GM12878 (cell line): ENCODE data around the gene MRPL36.

Experiments
- BCL11A ChIP-seq: IDR thresholded peaks from 2 replicates; pipeline ENCODE4 v1.6.1; 2011; ENCODE audit warnings: low read depth, low read length
- CHD2 ChIP-seq: IDR thresholded peaks from 2 replicates; pipeline ENCODE4 v1.6.1; 2011; ENCODE audit warnings: low read depth, low read length, improper control_type of control experiment, borderline replicate concordance
- POLR2A ChIP-seq: IDR thresholded peaks from 2 replicates; pipeline ENCODE4 v1.6.1; 2011; ENCODE audit warnings: low read depth, mild to moderate bottlenecking, low read length
- SIN3A ChIP-seq: IDR thresholded peaks from 2 replicates; pipeline ENCODE4 v1.6.1; 2012; ENCODE audit warnings: low read depth, low read length, improper control_type of control experiment
- TF ChIP-seq, protein P1 (sequence below), 3 experiments: IDR thresholded peaks in 2 of 3; conservative IDR thresholded peaks in 1 of 3; 2 replicates each; pipeline ENCODE4 v1.5.1; 2011; ENCODE audit warnings: low read depth in 3 of 3, low read length in 3 of 3, mild to moderate bottlenecking in 3 of 3, control low read depth in 2 of 3, moderate library complexity in 2 of 3, inconsistent platforms in 1 of 3, mixed read lengths in 1 of 3; ENCODE audit not compliant: control insufficient read depth in 2 of 3, insufficient read depth in 1 of 3; ENCODE audit errors: extremely low read depth in 1 of 3

GRCh38 chr5:1763960-1764605, 35.6 kb downstream of the MRPL36 start:
- TF ChIP-seq, protein P1, sequence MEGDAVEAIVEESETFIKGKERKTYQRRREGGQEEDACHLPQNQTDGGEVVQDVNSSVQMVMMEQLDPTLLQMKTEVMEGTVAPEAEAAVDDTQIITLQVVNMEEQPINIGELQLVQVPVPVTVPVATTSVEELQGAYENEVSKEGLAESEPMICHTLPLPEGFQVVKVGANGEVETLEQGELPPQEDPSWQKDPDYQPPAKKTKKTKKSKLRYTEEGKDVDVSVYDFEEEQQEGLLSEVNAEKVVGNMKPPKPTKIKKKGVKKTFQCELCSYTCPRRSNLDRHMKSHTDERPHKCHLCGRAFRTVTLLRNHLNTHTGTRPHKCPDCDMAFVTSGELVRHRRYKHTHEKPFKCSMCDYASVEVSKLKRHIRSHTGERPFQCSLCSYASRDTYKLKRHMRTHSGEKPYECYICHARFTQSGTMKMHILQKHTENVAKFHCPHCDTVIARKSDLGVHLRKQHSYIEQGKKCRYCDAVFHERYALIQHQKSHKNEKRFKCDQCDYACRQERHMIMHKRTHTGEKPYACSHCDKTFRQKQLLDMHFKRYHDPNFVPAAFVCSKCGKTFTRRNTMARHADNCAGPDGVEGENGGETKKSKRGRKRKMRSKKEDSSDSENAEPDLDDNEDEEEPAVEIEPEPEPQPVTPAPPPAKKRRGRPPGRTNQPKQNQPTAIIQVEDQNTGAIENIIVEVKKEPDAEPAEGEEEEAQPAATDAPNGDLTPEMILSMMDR (IDR thresholded peaks at IDR 0.05 in 2 of 3, conservative IDR thresholded peaks at IDR 0.05 in 1 of 3; ENCODE audit: control insufficient read depth in 2 of 3, extremely low read depth in 1 of 3, insufficient read depth in 1 of 3, low read depth in 3 of 3, low read length in 3 of 3) = no peak
- TF ChIP-seq SIN3A (no peak), POLR2A (no peak), CHD2 (no peak), BCL11A (no peak)
